Measurements from ENCODE around the gene ZNF343.
A peak's percentile ranks its signal among the peaks of the same experiment; 100 is the strongest.

ZNF343 gene

GRCh38 chr20:2508631-2509467, at the start of gene ZNF343:
Gene ZNF343 (minus strand): TSS chr20:2508915. CDS start chr20:2493895, 15,020 bp downstream.
- H3K4me3 ChIP-seq (ENCODE audit: low read depth, low read length) = peak within 1 kb of the TSS; percentile 91
- DNase-seq (ENCODE audit: low read depth) = peak; percentile 90
- TF ChIP-seq MYC (IDR thresholded peaks at IDR 0.05; ENCODE audit: low read depth, low read length) (peak; percentile 66), POLR2A (IDR thresholded peaks at IDR 0.05; ENCODE audit: extremely low read depth, insufficient read length) (peak; percentile 78), CTCF (IDR thresholded peaks at IDR 0.05; ENCODE audit: low read depth, low read length) (no peak)

- no peak for TF ChIP-seq MYC (IDR thresholded peaks at IDR 0.05; ENCODE audit: low read depth, low read length)
- TF ChIP-seq MAX (IDR thresholded peaks at IDR 0.05; ENCODE audit: low read depth, low read length) = no peak
- TF ChIP-seq POLR2A (IDR thresholded peaks at IDR 0.05; ENCODE audit: extremely low read depth, insufficient read length) = no peak
- TF ChIP-seq CTCF (IDR thresholded peaks at IDR 0.05; ENCODE audit: low read depth, low read length) = no peak
- H3K4me3 ChIP-seq (ENCODE audit: low read depth, low read length) = no peak overlapping the region
- DNase-seq (ENCODE audit: low read depth) = no peak
Measured at GRCh38 chr20:2557873-2558580, 49.3 kb upstream of the ZNF343 start.

- no peak for DNase-seq (ENCODE audit: low read depth)
- TF ChIP-seq POLR2A (IDR thresholded peaks at IDR 0.05; ENCODE audit: extremely low read depth, insufficient read length) (no peak), MAX (IDR thresholded peaks at IDR 0.05; ENCODE audit: low read depth, low read length) (no peak), CTCF (IDR thresholded peaks at IDR 0.05; ENCODE audit: low read depth, low read length) (no peak), MYC (IDR thresholded peaks at IDR 0.05; ENCODE audit: low read depth, low read length) (no peak)
- H3K4me3 ChIP-seq (ENCODE audit: low read depth, low read length) = no peak overlapping the region
Measured at GRCh38 chr20:2545594-2545993, 36.9 kb upstream of the ZNF343 start.

- H3K4me3 ChIP-seq (ENCODE audit: low read depth, low read length) = no peak overlapping the region
- DNase-seq (ENCODE audit: low read depth) = no peak
- no peak for TF ChIP-seq MYC (IDR thresholded peaks at IDR 0.05; ENCODE audit: low read depth, low read length)
- TF ChIP-seq MAX (IDR thresholded peaks at IDR 0.05; ENCODE audit: low read depth, low read length) = no peak
- TF ChIP-seq POLR2A (IDR thresholded peaks at IDR 0.05; ENCODE audit: extremely low read depth, insufficient read length) = no peak
- TF ChIP-seq CTCF (IDR thresholded peaks at IDR 0.05; ENCODE audit: low read depth, low read length) = no peak
Measured at GRCh38 chr20:2544211-2544610, 35.5 kb upstream of the ZNF343 start.

GRCh38 chr20:2542361-2542760, 33.6 kb upstream of the ZNF343 start:
- no peak for DNase-seq (ENCODE audit: low read depth)
- TF ChIP-seq MYC (IDR thresholded peaks at IDR 0.05; ENCODE audit: low read depth, low read length) = no peak

GRCh38 chr20:2541940-2542339, 33.2 kb upstream of the ZNF343 start:
- DNase-seq (ENCODE audit: low read depth) = no peak
- no peak for TF ChIP-seq MAX (IDR thresholded peaks at IDR 0.05; ENCODE audit: low read depth, low read length)
- no peak for TF ChIP-seq POLR2A (IDR thresholded peaks at IDR 0.05; ENCODE audit: extremely low read depth, insufficient read length)
- no peak for TF ChIP-seq MYC (IDR thresholded peaks at IDR 0.05; ENCODE audit: low read depth, low read length)
- no peak for TF ChIP-seq CTCF (IDR thresholded peaks at IDR 0.05; ENCODE audit: low read depth, low read length)
- H3K4me3 ChIP-seq (ENCODE audit: low read depth, low read length) = no peak overlapping the region

More at GRCh38 chr20:2542361-2542760, 33.6 kb upstream of the ZNF343 start:
- H3K4me3 ChIP-seq (ENCODE audit: low read depth, low read length) = no peak overlapping the region

All from NB4 (cell line).